Erythroblast (primary cell): ENCODE data around the gene TRIM75.

Experiments
- GATA1 ChIP-seq: IDR thresholded peaks from 2 replicates; pipeline ENCODE4 v1.6.1; 2011; ENCODE audit warnings: low read depth, mild to moderate bottlenecking, control low read depth, low read length, moderate library complexity
- POLR2A ChIP-seq: IDR thresholded peaks from 2 replicates; pipeline ENCODE4 v1.6.1; 2011; ENCODE audit warnings: mild to moderate bottlenecking, low read length

DNA sequence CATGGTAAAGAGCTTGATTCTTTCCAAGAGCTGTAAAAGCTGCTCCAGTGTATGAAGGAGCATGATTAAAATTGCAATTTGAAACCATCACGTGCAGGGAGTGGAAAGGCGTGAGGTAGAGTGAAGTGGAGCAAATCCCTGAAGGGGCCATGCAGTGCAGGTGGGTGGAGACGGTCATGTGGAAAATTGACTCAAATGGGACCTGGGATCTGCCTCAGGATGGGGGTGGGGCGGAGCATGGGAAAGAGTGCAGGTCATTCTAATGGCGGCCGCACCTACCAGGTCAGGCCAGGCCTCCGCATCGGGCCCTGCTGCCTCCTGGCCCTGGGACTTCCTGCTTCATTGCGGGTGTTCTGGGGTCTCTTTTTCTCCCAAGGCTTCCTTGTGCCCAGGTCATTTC, 47.2 kb upstream of the TRIM75 start:
- no peak for TF ChIP-seq POLR2A
- TF ChIP-seq GATA1, result no peak
